ENCODE measurements around the gene DAZAP2.
"Not testable (repeated sequence)": the region's sequence is repeated elsewhere in the genome, so short reads cannot be mapped to it uniquely, and the experiment has no call there.

The DAZAP2 gene

DNA sequence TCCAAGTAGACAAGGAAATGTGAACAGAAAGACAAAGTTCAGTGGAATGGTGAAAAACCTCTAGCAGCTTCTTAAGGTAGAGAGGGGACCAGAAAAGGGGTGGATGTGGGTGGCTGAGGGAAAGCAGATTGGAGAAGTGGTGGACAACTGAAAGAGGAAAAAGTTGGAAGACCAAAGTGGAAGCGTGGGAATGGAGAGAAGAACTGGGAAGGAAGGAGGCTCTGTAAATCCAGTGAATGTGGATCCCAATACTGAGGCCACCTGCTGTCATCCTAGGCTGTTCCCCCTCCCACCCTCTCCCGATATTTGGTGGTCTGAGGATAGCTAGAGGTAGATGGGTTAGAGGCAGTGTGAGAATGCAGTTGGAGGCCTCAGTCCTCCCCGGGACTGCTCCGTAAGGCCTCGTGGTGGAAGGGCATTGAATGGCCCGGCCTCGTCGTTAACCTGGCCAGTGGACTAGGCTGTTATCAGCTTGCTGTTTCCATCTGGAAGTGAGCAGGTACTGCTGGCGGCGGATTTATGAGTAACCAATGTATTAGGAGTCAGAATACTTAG lies 19.9 kb upstream of the DAZAP2 start:
- H3K27ac Mint-ChIP-seq, result no peak overlapping the region
- H3K9me3 Mint-ChIP-seq, result no peaks in the 10 kb centered on the region
- no peaks in the 10 kb centered on the region for H3K36me3 Mint-ChIP-seq (ENCODE audit: low read depth)
- peaks cover 14% of the 10 kb centered on the region for H3K27me3 Mint-ChIP-seq (ENCODE audit: low read depth, poor library complexity)
- H3K4me1 Mint-ChIP-seq, result peaks cover 14% of the 10 kb centered on the region
- H3K4me3 Mint-ChIP-seq, result peak overlapping the region; percentile 82
- DNase-seq, result no peak
- TF ChIP-seq CTCF (IDR thresholded peaks at IDR 0.05), result no peak

DNA sequence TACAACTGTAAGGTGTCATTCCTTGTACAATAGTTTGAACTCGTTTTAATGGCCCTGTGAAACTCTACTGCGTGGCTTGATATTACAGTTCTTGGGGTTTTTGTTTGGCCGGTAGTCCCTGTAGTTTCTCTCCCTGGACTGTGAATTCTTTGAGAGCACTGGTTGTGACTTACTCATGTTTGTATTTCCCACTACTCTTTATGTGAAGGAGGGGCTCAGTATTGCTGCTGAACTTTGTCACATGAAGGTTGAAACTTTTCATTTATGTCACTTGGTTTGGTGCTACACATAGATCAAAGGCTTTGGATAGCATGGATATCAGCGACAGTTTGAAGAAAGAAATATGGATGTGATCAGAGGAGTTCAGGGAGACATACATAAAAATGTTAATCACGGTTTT lies 19.3 kb upstream of the DAZAP2 start:
- no peak overlapping the region for H3K27ac Mint-ChIP-seq

DNA sequence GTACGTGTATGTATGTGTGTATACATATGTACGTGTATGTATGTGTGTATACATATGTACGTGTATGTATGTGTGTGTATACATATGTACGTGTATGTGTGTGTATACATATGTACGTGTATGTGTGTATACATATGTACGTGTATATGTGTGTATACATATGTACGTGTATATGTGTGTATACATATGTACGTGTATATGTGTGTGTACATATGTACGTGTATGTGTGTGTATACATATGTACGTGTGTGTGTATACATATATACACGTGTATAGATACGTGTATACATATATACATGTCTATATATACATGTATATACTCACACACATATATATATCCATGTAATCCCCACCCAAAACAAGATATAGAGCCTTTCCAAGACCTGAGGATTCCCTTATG lies 18.8 kb upstream of the DAZAP2 start:
- not testable (repeated sequence) for H3K27me3 Mint-ChIP-seq (ENCODE audit: low read depth, poor library complexity); H3K4me3 Mint-ChIP-seq; DNase-seq; H3K27ac Mint-ChIP-seq; H3K36me3 Mint-ChIP-seq (ENCODE audit: low read depth); H3K9me3 Mint-ChIP-seq
- peaks cover 14% of the 10 kb centered on the region for H3K4me1 Mint-ChIP-seq

More for the DNA sequence above, 19.3 kb upstream of the DAZAP2 start:
- Mint-ChIP-seq H3K4me1 (peaks cover 14% of the 10 kb centered on the region), H3K36me3 (ENCODE audit: low read depth) (no peaks in the 10 kb centered on the region), H3K9me3 (no peaks in the 10 kb centered on the region), H3K27me3 (ENCODE audit: low read depth, poor library complexity) (peaks cover 11% of the 10 kb centered on the region), H3K4me3 (peak overlapping the region; percentile 34)
- no peak for TF ChIP-seq CTCF (IDR thresholded peaks at IDR 0.05)
- no peak for DNase-seq

DNA sequence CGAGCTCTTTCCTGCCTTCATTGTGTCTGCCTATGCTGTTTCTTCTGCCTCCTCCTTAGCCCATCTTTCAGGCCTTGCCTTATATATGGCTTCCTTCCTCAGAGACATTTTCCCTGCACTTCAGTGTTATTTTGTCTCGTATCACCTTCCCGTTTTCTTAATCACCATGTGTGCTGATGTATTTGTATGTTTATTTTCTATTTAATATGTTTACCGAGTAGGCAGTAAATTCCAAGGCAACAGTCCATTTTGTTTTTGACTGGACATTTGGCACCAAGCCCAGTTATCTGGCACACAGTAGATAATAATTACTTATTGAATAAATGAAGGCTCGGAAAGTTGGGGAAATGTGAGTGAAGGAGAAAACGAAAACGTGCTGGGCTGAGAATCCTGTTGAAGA lies 16.2 kb upstream of the DAZAP2 start:
- Mint-ChIP-seq H3K9me3 (no peaks in the 10 kb centered on the region), H3K27me3 (ENCODE audit: low read depth, poor library complexity) (peaks cover 5% of the 10 kb centered on the region), H3K27ac (peak overlapping the region; percentile 59), H3K4me1 (peaks cover 19% of the 10 kb centered on the region), H3K36me3 (ENCODE audit: low read depth) (no peaks in the 10 kb centered on the region), H3K4me3 (no peak overlapping the region)
- TF ChIP-seq CTCF (IDR thresholded peaks at IDR 0.05), result no peak
- DNase-seq, result no peak

DNA sequence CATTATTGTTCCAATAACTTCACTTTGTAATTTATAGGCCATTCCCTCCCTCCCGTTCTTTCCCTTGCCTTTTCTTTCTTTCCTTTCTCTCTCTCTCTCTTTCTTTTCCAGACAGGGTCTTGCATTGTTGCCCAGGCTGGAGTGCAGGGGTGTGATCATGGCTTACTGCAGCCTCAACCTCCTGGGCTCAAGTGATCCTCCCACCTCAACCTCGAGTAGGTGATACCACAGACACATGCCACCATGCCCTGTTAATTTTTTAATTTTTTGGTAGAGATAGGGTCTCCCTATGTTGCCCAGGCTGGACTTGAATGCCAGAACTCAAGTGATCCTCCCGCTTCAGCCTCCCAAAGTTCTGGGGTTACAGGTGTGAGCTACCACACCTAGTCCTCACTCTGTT lies 14.0 kb upstream of the DAZAP2 start:
- TF ChIP-seq CTCF (IDR thresholded peaks at IDR 0.05), result no peak
- Mint-ChIP-seq H3K4me1 (peaks cover 5% of the 10 kb centered on the region), H3K9me3 (no peaks in the 10 kb centered on the region), H3K27me3 (ENCODE audit: low read depth, poor library complexity) (peaks cover 6% of the 10 kb centered on the region), H3K36me3 (ENCODE audit: low read depth) (no peaks in the 10 kb centered on the region), H3K4me3 (no peak overlapping the region), H3K27ac (no peak overlapping the region)
- DNase-seq, result no peak

DNA sequence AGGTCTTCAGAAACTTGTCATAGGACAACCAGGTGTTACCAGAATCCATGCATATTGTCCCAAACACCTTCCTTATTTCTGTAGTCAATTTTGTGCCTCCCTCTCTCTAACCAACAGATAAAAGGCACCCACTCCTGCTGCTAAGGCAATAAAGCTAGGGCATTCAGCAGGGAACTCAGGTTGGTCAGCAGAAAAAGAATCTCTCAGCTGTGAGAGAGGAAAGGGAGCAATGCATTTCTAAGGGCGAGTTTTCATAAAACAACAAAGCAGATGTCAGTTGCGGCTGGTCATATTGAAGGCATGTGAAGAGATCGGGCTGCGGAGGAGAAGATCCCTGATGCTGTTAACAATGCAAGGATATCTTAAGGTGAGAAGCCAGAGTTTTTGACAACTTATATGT lies 13.4 kb upstream of the DAZAP2 start:
- Mint-ChIP-seq H3K4me3 (no peak overlapping the region), H3K27ac (no peak overlapping the region), H3K36me3 (ENCODE audit: low read depth) (no peaks in the 10 kb centered on the region), H3K4me1 (peaks cover 5% of the 10 kb centered on the region), H3K27me3 (ENCODE audit: low read depth, poor library complexity) (peaks cover 6% of the 10 kb centered on the region), H3K9me3 (no peaks in the 10 kb centered on the region)
- no peak for TF ChIP-seq CTCF (IDR thresholded peaks at IDR 0.05)
- no peak for DNase-seq

Data from nephron progenitor cell (in vitro differentiated cells).